ENCODE measurements around the gene TMCO4.
A peak's percentile ranks its signal among the peaks of the same experiment; 100 is the strongest.

The TMCO4 gene

DNA sequence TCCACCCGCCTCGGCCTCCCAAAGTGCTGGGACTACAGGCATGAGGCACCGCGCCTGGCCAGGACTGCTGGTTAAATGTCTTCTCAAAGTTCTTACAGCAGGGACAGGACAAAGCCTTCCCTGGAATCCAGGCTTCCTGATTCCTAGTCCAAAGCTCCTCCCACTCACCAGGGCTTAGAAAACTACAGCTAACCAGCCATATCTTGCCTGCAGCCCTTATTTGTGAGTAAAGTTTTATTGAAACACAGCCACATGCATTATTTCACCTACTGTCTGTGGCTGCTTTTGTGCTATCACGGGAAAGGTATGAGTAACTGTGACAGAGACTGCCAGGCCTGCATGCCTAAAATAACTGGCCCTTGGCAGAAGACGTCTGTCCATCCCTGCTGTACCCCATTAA is 24.4 kb downstream of the TMCO4 start:
- DNase-seq (ENCODE audit: low read depth), result no peak

DNA sequence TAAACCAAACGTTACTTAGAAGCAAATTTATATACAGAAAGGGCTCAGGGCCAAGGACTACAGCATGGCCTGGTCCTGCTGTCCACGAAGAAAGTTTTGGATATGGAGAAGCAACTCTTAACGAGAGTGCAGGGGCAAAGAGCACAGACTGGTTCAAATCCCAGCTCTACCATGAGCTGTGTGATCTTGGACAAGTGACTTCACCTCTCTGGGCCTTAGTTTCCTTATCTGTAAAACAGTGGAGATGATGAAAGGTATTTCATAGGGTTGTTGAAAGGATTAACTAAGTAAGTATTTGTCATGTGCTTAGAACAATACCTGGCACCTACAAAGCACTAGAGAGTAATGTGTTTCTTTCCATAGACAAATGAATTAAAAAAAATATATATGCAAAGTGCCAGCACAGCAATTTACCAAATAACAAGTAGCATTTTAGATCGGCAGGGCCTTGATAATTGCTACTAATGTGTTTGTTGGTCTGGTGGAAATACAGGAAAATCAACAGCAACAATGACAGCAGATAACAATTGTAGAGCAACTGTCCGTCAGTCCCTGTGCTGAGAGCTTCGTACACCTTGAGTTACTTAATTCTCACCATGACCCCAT is 25.4 kb downstream of the TMCO4 start:
- DNase-seq (ENCODE audit: low read depth), result no peak

DNA sequence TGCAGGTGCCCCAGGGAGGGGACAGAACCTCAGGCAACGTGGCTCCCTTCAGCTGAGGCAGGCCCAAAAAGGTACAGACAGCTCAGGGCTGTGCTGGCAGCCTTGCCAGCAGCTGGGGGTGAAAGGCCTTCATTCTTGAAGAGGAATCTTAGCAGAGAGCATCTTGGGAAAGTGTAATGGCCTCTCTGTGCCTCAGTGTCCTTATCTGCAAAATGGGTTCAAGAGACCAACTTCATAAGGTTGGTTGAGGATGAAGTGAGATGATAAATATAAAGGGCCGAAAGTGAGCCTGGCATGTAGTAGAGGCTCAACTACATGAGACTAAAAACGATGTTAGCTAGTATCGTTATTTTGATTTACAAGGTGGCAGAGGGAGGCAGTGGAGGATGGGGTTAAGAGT is 26.2 kb downstream of the TMCO4 start:
- DNase-seq (ENCODE audit: low read depth), result no peak

DNA sequence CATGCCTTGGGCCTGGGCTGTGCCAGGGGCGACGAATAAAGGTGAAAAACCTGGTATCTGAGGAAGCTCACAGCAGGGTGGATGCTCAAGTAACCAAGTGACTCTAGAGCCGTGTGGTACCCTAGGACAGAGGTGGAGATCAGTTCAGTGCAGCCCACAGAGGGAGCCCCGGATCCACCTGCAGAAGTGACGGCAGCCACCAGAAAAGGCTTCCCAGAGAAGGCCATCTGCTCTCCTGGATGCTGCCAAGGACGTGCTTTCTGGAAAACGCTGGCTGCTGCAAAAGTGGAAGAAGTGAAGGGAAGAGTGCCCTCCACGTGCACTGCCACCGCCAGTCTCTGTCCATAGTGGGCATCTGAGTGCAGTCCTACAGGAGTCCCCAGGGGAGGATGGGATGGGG is 27.7 kb downstream of the TMCO4 start:
- DNase-seq (ENCODE audit: low read depth), result no peak

DNA sequence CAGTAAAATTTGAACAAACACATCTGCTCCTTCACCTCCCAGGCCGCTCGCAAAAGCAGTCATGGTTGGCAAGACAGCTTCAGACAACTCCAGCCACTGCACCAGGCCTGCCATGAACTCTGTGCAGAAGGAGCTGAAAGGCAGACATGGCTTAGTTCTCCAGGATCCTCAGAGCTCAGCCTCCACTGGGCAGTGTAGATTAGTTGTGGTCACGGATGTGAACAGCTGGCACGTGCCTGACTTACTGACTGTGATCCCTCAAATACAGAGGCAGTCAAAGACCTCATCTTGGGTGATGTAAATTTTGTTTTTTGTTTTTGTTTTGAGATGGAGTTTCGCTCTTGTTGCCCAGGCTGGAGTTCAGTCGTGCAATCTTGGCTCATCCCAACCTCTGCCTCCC is 28.4 kb downstream of the TMCO4 start:
- no peak for DNase-seq (ENCODE audit: low read depth)

DNA sequence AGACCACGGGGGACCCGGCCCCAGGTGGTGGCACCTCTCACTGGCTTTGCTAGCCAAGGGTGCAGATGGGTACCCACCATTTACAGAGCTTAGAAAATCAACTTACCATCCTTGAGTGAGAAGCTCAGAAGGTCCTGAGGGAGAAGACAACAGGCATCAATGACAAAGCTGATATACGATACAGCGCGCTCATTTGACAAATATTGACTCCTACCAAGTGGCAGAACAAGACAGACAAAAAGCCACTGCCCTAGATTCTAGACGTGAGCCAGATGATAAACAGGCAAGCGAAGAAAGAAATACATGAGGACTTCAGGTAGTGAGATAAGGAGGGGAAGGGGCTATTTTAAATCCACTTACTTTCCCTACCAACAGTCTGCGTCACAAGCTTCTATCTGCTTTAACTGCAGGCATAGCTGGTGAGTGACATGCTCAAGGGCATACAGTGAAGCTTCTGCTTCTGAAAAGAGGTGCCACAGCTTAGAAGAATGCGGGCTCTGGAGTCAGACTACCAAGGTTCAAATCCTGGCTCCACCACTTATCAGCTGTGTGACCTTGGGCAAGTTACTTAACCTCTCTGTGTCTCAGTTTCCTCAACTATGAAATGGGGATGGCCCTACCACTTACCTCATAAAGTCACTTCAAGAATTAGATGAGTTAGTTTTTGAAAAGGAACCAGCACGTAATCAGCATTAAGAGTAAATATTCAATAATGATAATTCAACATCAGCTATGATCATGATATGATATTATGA is 29.1 kb downstream of the TMCO4 start:
- no peak for DNase-seq (ENCODE audit: low read depth)

DNA sequence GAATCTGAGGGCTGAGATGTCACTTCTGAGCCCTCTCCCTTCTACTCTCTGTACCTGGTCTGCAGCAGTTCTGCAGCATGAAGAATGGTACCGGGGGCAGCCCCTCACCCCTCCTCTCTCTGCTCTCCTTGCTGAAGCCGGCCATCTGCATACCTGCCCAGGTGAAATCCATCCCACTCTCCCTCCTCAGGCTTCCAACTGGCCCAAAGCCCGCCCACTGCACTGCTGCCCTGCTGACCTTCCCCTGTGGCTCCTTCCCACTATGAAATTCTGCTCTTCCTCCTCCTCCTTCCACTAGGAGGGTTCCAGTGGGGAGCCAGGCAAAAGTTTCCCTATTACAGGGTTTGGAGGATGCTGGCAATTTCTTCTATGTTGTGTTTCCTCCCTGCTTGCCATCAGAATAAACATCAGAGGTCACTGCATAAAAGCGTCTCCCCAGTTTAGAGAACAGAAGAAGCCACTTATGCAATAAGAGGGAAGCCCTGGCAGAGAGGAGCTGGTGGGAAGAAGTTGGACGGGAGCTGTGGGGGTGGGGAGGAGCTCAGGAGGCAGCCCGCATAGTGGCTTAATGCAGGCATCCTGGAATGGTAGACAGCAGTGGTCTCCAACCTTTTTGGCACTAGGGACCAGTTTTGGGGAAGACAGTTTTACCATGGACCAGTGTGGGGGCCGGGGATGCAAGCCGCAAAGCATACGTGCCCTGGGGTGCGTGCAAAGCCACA is 30.3 kb downstream of the TMCO4 start:
- no peak for DNase-seq (ENCODE audit: low read depth)

DNA sequence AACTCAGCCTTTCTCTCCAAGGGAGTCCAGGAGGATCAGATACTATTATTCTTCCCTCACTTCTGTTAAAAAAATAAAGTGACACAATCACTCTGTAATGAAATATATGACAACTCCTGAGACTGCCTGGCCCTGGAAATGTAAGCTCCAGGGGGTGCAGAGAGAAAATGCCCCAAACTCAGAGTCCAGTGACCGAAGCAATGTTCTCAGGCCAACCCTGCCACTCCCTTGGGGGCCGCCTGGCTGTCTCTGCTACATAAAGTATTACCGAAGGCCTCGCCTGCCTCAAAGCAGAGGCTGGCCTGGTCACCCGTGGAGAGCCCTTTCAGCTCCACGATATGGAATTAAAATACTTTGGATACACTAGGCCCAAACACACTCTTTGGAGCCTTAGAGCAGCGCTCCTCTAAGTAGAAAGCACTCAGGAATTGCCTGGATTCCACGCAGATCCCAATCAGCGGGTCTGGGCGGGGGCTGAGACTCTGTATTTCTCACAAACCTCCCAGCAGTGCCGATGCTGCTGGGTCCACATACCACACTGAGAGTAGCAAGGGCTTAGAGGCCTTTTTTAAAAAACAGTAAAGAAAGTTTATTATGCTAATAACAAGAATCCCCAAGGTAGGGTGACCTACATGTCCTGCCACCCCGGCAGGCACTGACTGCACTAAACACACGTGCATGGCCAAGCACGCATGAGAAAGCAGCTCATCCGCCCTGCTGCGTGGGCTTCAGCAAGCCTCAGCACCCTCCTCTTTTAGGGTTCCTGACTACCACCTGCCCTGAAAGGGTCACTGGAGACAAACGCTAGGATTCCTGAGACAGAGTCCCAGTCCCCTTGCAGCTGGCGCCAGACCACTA is 31.1 kb downstream of the TMCO4 start:
- DNase-seq (ENCODE audit: low read depth), result no peak

DNA sequence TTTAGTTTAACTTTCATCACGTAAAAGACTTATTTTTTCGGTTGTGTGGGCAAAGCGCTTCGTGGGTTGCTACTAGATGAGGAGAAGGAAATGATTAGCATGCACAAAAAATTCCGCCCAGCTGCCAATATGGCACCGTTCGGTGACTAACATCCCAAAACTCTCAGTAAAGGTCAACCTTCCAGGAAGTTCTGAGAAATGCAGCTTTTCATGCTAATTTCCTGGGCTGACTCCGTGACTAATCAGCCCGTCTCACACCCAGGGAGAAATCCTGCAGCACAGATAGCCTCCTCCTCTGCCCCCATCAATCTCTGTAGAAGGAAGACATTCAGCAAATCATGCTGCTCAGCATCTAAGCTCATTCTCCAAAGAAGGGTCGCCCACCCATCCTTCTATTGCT is 34.1 kb downstream of the TMCO4 start:
- no peak for DNase-seq (ENCODE audit: low read depth)

DNA sequence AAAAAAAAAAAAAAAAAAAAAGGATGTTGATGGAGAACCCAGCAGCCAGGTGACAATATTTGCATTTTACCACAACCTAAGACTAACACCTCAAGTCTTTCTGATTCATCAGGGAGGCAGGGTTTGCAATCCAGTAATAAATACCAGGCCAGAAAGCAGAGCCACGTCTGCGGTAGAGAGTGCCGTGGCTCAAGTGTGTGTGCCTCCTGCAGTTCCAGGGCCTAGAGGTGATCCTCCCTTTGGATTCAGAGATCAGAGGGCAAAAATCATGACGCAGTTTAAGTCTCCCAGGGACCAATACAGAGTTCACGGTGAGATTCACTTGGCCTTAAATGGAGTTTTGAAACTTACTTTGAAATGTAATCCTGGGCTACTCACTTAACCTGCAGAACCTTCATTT is 34.9 kb downstream of the TMCO4 start:
- DNase-seq (ENCODE audit: low read depth), result no peak

DNA sequence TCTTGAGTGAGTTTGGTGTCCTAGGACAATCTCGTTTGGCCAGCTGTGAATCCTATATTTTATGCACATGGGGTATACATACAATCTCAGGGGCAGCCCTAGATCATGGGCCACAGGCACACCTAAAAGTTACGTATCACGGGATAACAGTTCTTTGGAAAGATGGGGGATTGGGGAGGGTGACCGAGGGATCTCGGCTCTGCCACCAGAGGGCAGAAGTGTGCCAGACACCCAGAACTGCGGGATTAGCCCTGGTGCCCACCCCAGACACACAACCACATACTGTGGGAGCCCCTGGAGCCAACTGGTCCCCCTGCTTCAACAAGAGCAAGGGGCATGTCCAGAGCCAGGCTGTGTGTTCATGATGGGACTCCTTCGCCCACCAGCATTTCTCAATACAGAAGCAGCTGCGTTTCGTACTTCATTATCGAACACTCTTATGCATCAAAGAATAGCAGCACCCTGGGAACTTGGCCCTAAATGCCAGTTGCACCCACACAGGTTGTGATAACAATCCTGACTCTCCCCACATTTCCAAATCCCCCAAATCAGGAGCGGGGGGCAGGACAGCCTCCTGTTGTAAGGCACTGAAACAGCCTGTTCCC is 37.4 kb downstream of the TMCO4 start:
- DNase-seq (ENCODE audit: low read depth), result peak; percentile 14

DNA sequence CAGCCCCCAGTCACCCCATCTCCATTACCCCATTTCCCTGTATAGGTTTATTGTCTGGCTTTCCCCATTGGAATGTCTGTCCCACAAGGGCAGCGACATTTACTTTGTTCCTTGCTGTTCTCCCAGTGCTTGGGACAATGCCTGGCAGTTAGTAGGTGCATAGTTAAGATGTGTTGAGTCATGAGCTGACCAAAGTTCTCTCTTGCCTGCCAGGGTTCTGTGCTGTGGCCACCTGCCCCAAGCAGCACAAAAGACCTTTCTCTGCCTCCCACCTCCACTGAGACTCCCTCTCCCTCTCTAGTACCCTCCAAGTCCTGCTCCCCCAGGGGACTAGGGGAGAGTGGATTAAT is 40.0 kb downstream of the TMCO4 start:
- DNase-seq (ENCODE audit: low read depth), result no peak

DNA sequence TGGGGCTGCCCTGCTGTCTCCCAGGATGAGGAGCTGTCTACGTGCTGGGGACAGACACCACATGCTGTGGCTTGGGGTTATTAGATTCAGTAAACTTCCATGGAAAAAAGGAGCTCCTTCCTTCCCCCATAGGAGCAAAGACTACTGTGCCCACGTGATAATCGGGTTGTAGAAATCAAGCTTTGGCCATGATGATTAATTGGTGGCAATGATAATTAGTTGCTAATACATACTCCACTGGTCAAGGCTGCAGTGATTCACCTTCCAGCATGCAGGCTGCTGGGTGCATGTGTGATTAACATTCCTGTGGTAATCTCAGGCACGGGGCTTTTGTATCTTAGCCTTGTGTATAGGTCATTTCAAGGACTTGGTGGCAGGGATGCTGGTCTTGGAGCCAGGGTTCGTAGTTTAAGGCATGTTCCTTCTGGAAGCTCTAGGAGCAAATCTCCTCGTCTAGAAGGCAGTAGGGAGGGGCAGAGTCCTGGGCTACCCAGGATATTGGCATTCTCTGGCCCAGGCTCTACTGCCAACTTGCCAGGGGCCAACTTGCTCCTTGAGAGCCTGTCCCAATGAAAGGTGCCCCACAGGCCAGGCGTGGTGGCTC is 41.4 kb downstream of the TMCO4 start:
- no peak for DNase-seq (ENCODE audit: low read depth)

DNA sequence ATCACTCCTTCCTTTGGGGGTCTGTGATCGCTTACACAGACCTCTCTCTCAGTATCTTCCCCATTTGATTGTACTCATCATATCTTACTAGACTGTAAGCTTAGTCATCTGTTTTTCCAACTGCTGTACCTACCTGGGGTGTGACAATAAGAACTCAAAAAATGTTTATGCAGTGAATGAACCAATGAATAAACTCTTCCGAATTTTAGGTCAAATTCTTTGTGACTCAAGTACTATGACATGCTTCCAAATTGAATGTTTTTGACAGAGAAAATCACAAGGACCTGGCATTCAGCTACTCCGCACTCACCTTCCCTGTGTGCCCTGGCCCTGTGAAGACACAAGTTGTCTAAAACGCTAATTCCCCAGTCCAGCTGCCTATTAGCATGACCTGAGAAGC is 42.1 kb downstream of the TMCO4 start:
- no peak for DNase-seq (ENCODE audit: low read depth)

DNA sequence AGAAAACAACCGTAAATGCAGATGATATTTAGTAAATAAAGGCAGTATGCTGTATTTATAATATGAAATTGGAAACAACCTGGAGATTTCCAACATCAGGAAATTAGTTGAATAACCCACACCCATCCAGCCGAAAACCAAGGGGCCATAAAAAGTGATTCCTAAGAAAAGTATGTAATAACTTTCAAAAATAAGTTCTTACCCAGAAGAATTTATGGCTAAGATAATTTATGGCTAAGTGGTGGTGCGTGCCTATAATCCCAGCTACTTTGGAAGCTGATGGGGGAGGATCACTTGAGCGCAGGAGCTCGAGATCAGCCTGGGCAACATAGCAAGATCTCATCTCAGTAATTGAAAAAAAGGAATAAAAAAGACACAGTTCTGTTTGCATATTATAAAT is 43.2 kb downstream of the TMCO4 start:
- no peak for DNase-seq (ENCODE audit: low read depth)

DNA sequence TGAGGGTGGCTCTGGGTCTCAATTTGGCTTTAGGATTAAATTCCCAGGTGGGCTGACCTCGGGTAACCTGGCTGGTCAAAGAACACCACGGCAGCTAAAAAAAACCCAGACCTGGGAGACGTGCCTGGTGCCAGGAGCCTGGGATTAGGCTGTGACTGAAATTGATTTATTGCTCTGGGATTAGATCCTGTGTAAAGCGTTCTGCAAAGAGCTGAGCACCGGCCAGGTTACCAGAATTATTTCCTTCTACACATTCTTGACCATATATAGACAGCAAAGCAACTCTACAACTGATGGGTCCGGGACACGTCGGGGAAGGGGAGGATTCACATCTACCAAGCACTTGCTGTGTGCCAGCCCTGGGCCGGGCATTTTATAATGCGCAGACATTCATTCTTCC is 45.2 kb downstream of the TMCO4 start:
- no peak for DNase-seq (ENCODE audit: low read depth)

DNA sequence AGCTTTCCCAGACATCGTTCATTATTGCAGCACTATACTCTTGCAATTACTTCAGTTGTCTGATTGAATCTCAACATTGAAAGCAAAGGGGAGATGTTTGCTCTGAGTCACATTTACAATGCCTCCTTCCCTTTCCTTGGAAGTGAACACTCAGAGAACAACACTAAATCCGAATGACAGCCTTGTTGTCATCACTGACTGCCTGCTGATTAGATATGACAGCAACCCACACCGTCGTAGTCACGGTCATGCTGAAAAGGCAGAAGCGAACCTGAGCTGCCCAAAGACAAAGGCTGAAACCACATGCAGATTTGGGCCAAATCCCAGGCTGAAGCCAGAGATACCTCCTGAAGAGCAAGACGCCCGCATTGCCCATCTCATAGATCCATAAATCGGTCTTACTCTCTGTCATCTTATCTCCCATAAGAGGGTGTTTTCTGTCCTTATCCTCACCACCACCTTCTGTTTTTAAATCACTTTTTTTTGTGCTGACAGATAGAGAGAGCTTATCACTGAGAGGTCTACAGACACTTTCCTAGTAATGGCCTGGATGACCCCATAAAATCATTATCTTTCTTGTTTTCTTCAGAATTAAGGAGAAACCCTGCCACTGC is 47.5 kb downstream of the TMCO4 start:
- no peak for DNase-seq (ENCODE audit: low read depth)

DNA sequence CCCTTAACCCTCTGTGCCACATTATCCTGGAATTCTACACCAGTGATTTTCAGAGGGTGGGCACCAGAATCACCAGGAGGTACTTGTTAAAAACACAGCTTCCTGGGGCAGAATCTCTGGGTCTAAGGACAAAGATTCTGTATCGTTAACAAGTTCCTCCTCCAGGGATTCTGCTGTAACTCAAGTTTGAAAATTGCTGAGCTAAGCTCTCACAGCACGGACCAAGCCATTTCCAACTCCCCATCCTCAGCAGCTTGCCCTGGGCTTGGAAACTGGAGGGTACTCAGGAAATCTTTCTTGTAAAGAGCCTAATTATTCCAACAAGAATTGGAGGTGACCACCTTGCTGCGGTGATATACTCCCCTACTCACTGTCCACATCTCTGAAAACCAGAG is 48.8 kb downstream of the TMCO4 start:
- no peak for DNase-seq (ENCODE audit: low read depth)

DNA sequence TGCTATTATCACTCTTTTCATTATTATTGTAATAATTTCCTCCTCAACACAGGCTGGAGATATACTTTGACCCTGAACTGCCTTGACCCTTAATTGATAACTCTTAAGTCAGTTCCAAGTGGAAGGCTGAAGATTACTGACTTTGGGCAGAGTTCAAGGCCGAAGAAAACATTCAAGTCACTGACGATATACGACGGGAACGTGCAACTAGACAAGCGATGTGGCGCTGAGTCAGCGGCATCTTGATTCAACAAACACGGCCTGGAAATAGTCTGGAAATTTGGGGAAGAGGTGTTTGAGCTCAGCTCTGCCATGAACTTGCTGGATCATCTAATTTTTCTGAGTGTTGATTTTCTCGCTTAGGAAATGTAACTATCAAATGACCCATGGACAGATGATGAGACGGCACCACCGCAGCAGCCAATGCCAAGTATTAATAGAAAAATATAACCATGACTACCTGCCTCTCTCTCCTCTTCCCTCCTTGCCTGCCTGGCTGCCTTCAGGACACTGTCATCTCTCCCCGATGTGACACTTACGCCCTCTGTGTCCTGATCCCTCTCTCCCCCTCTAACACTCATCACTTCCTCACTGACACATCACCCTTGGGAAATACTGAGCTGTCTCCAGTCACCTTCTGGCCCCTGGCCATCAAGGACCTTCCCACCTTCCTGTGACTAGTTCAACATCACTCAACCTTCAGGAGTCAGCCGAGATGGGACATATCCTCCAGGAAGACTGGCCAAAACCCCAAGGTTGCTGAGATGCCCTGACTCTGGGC is 49.4 kb downstream of the TMCO4 start:
- no peak for DNase-seq (ENCODE audit: low read depth)

DNA sequence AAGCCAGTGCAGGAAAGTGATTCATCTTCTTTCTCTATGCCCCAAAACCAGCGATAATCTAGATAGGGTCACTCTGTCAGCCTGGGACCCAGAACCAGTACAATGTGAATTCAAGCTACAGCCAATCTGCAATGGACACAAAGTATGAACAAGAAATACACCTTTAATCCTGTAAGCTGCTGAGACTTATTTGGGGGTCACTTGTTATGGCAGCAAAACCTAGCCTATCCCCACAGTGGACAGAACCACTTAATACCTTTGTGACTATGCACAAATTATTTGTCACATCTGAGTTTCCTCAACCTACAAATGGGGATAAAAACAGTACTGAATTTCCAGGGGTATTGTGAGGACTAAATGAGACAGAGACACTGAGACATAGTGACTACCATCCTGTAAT is 50.0 kb downstream of the TMCO4 start:
- DNase-seq (ENCODE audit: low read depth), result no peak

DNA sequence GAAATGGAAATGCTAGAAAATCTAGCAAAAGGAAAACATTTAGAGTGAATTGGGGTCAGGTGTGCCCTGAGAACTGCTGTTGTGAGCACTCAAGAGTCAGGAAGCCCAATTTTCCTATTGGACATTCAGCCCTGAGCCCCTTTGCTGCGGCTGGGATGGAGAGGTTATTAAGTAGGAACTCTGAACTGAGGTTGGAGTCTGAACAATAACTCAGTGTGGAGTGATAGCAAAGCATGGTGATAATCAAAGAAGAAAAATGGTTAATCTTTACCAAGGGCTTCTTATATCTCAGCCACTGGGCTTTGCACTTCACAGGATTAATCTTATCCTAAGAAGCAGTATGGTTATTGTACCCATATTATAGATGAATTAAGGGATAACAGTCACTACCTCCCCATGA is 52.0 kb downstream of the TMCO4 start:
- DNase-seq (ENCODE audit: low read depth), result no peak
